GM12892 (cell line): ENCODE measurements around the gene ASTN2.

Experiments used
- POLR2A ChIP-seq: IDR thresholded peaks from 2 replicates; pipeline ENCODE4 v1.6.1; 2011; ENCODE audit warnings: low read depth, low read length, control low read depth
- TAF1 ChIP-seq: IDR thresholded peaks from 2 replicates; pipeline ENCODE4 v1.6.1; 2011; ENCODE audit warnings: low read depth, mild to moderate bottlenecking, control low read depth, low read length, borderline replicate concordance

DNA sequence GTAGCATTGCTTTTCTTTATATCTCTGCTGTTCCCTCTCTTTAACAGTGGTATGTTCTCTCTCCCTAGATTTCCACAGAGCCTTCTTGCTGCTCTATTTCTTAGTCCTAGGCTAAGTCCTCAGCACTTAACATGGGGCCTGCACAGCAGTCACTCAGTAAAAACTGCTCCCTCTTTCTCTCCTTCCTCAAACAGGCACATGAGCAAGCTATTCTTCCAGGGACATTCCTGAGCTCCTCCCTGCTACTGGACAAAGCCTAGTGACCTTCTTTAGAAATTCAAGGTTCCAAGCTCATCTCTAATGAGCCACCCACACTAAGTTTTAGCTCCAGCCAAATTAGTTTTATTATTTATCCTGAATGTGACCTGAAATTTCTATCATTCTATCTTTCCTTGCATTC lies 688.3 kb downstream of the ASTN2 start:
- TF ChIP-seq POLR2A (no peak), TAF1 (no peak)
